ENCODE measurements around the gene MAN2B2. TPM values are rescaled to one million over a fixed set of nuclear protein-coding genes. Genes with fewer than 3 reads are reported as not detected.

MAN2B2 gene
- total and polyA plus RNA-seq, 2 experiments from 2014 or later: 22.2 to 24.0 TPM

DNA sequence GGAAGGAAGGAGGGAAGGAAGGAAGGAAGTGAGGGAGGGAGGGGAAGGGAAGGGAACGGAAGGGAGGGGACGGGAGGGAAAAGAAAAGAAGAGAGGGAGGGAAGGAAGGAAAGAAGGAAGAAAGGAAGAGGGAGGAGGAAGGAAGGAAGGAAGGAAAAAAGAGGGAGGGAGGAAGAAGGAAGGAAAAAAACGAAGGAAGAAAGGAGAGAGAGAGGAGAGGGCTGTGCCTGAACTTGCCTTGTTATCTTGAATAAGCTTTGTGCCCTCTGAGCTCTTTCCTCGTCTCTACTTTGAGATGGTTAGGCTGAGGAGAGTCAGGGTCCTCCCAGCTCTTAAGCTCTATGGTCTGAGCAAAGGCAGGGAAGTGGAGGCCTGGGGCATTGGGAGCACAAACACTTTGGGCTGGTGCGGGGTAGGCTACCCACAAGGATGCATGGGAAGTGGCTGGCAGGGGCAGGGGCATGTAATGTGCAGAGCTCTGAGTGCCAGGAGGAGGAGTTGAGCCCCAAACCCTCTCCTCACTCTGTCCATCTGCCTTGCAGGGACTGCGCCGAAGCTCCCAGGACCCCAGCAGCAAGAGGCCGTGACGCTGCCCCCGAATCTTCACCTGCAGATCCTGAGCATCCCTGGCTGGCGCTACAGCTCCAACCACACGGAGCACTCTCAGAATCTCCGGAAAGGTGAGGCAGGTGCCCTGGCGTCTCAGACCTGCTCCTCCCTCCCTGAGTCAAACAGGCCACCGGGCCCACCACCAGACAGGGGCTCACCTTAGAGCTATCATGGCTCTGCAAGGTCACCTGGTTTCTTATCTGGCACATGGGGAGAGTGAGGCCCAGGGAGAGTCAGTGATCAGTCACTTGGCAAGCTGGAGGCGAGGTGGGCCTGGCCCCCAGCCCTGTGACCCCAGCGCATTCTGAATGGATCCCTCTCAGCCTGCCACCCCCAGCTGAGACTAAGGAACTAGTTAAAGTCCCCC is 39.0 kb downstream of the MAN2B2 start:
- no peak for DNase-seq (ENCODE audit: low spot score)
- Histone ChIP-seq H3K4me2 (no peak overlapping the region), H3K36me3 (replicated peaks; ENCODE audit: insufficient read depth, low read depth) (no peaks in the 10 kb centered on the region), H3K9me2 (replicated peaks; ENCODE audit: insufficient read depth) (no peaks in the 10 kb centered on the region), H3K4me3 (no peak overlapping the region), H4K20me1 (ENCODE audit: insufficient read depth, poor library complexity, severe bottlenecking) (no peaks in the 10 kb centered on the region), H3K27ac (no peak overlapping the region), H3K27me3 (no peaks in the 10 kb centered on the region), H2AFZ (no peak overlapping the region), H3K79me2 (no peaks in the 10 kb centered on the region), H3K9me3 (ENCODE audit: low read depth) (no peaks in the 10 kb centered on the region), H3K4me1 (ENCODE audit: insufficient read depth) (no peaks in the 10 kb centered on the region)
- WGBS (ENCODE audit: low lambda C conversion rate, missing lambda C conversion rate): 89% methylated on average over 15 of the region's 17 CpGs
- TF ChIP-seq EZH2 (IDR thresholded peaks at IDR 0.05; ENCODE audit: borderline replicate concordance) (no peak), EZH2phosphoT487 (IDR thresholded peaks at IDR 0.05; ENCODE audit: low read depth, severe bottlenecking, unreplicated experiment) (no peak)
- TF ChIP-seq, protein P1, sequence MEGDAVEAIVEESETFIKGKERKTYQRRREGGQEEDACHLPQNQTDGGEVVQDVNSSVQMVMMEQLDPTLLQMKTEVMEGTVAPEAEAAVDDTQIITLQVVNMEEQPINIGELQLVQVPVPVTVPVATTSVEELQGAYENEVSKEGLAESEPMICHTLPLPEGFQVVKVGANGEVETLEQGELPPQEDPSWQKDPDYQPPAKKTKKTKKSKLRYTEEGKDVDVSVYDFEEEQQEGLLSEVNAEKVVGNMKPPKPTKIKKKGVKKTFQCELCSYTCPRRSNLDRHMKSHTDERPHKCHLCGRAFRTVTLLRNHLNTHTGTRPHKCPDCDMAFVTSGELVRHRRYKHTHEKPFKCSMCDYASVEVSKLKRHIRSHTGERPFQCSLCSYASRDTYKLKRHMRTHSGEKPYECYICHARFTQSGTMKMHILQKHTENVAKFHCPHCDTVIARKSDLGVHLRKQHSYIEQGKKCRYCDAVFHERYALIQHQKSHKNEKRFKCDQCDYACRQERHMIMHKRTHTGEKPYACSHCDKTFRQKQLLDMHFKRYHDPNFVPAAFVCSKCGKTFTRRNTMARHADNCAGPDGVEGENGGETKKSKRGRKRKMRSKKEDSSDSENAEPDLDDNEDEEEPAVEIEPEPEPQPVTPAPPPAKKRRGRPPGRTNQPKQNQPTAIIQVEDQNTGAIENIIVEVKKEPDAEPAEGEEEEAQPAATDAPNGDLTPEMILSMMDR (IDR thresholded peaks at IDR 0.05; ENCODE audit: poor library complexity): no peak

DNA sequence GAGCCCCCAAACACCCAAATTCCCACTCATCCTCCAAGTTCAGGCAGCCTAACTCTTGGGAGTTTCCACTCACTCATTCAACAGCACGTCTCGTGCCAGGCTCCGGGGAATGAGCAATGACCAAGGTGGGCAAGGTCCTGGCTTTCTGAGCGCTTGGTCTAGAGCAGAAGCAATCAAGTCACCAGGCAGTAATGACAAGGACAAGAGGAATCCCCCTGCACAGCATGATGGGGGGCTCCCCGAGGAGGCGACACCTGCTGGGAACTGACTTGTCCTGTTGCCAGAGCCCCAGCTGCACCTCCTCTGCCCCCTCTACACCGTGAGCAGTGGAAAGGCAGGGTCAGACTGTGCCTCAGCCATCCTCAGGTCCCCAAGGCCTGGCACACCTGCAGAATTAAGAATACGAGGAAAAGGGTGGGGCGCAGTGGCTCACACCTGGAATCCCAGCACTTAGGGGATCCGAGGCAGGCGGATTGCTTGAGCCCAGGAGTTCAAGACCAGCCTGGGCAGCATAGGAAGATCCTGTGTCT is 39.8 kb downstream of the MAN2B2 start:
- Histone ChIP-seq H3K4me3 (no peak overlapping the region), H2AFZ (no peak overlapping the region), H3K27ac (no peak overlapping the region), H3K4me1 (ENCODE audit: insufficient read depth) (no peaks in the 10 kb centered on the region), H3K9me2 (replicated peaks; ENCODE audit: insufficient read depth) (no peaks in the 10 kb centered on the region), H3K9me3 (ENCODE audit: low read depth) (no peaks in the 10 kb centered on the region), H3K4me2 (no peak overlapping the region), H4K20me1 (ENCODE audit: insufficient read depth, poor library complexity, severe bottlenecking) (no peaks in the 10 kb centered on the region), H3K79me2 (no peaks in the 10 kb centered on the region), H3K36me3 (replicated peaks; ENCODE audit: insufficient read depth, low read depth) (no peaks in the 10 kb centered on the region), H3K27me3 (no peaks in the 10 kb centered on the region)
- TF ChIP-seq, protein P1 (IDR thresholded peaks at IDR 0.05; ENCODE audit: poor library complexity): no peak
- no peak for TF ChIP-seq EZH2 (IDR thresholded peaks at IDR 0.05; ENCODE audit: borderline replicate concordance)
- no peak for TF ChIP-seq EZH2phosphoT487 (IDR thresholded peaks at IDR 0.05; ENCODE audit: low read depth, severe bottlenecking, unreplicated experiment)
- DNase-seq (ENCODE audit: low spot score): no peak
- 92% methylated on average over 11 of the region's 11 CpGs for WGBS (ENCODE audit: low lambda C conversion rate, missing lambda C conversion rate)

- Histone ChIP-seq H3K36me3 (replicated peaks; ENCODE audit: insufficient read depth, low read depth) (no peaks in the 10 kb centered on the region), H3K27ac (no peak overlapping the region), H4K20me1 (ENCODE audit: insufficient read depth, poor library complexity, severe bottlenecking) (no peaks in the 10 kb centered on the region), H3K9me3 (ENCODE audit: low read depth) (no peaks in the 10 kb centered on the region), H3K4me2 (no peak overlapping the region), H3K4me3 (no peak overlapping the region), H3K79me2 (no peaks in the 10 kb centered on the region), H3K4me1 (ENCODE audit: insufficient read depth) (no peaks in the 10 kb centered on the region), H3K9me2 (replicated peaks; ENCODE audit: insufficient read depth) (no peaks in the 10 kb centered on the region), H2AFZ (no peak overlapping the region), H3K27me3 (no peaks in the 10 kb centered on the region)
- no peak for DNase-seq (ENCODE audit: low spot score)
- TF ChIP-seq EZH2 (IDR thresholded peaks at IDR 0.05; ENCODE audit: borderline replicate concordance): no peak
- TF ChIP-seq EZH2phosphoT487 (IDR thresholded peaks at IDR 0.05; ENCODE audit: low read depth, severe bottlenecking, unreplicated experiment): no peak
- TF ChIP-seq, protein P1 (IDR thresholded peaks at IDR 0.05; ENCODE audit: poor library complexity): no peak
- WGBS (ENCODE audit: low lambda C conversion rate, missing lambda C conversion rate): 97% methylated on average over 18 of the region's 18 CpGs
Measured at GRCh38 chr4:6616087-6616995, 41.4 kb downstream of the MAN2B2 start.

All from hepatocyte (in vitro differentiated cells).